IPS-15b (cell line): Measurements from ENCODE around the gene ADCY10.

Experiments
- H3K27me3 ChIP-seq: one replicate; pipeline ENCODE4 v1.6.1; 2013; ENCODE audit warnings: low read length; ENCODE audit not compliant: control insufficient read depth, insufficient read depth
- H3K36me3 ChIP-seq: one replicate; pipeline ENCODE4 v1.6.1; 2013; ENCODE audit warnings: low read length; ENCODE audit not compliant: control insufficient read depth, insufficient read depth
- H3K4me1 ChIP-seq: one replicate; pipeline ENCODE4 v1.6.1; 2013; ENCODE audit warnings: mild to moderate bottlenecking, low read length; ENCODE audit not compliant: control insufficient read depth, insufficient read depth
- H3K4me3 ChIP-seq: one replicate; pipeline ENCODE4 v1.5.1; 2013; ENCODE audit warnings: low read depth, low read length
- H3K9ac ChIP-seq: one replicate; pipeline ENCODE4 v1.6.1; 2013; ENCODE audit warnings: low read depth, mild to moderate bottlenecking, low read length
- H3K9me3 ChIP-seq: one replicate; pipeline ENCODE4 v1.6.1; 2013; ENCODE audit warnings: mild to moderate bottlenecking, low read length; ENCODE audit not compliant: control insufficient read depth, insufficient read depth

Gene ADCY10

GRCh38 chr1:167799747-167800146 lies 114.2 kb downstream of the ADCY10 start:
- no peak overlapping the region for H3K9ac ChIP-seq

GRCh38 chr1:167798952-167799351 lies 115.0 kb downstream of the ADCY10 start:
- Histone ChIP-seq H3K9me3 (no peaks in the 10 kb centered on the region), H3K27me3 (no peaks in the 10 kb centered on the region), H3K9ac (no peak overlapping the region), H3K4me3 (no peak overlapping the region), H3K4me1 (peaks cover 10% of the 10 kb centered on the region), H3K36me3 (no peaks in the 10 kb centered on the region)

More at GRCh38 chr1:167799747-167800146, 114.2 kb downstream of the ADCY10 start:
- Histone ChIP-seq H3K36me3 (no peaks in the 10 kb centered on the region), H3K27me3 (no peaks in the 10 kb centered on the region), H3K4me1 (peaks cover 12% of the 10 kb centered on the region), H3K9me3 (no peaks in the 10 kb centered on the region), H3K4me3 (no peak overlapping the region)

- Histone ChIP-seq H3K9ac (no peak overlapping the region), H3K9me3 (no peaks in the 10 kb centered on the region), H3K27me3 (no peaks in the 10 kb centered on the region), H3K4me1 (peaks cover 9% of the 10 kb centered on the region), H3K36me3 (no peaks in the 10 kb centered on the region), H3K4me3 (no peak overlapping the region)
Observed at GRCh38 chr1:167797015-167797414, 116.9 kb downstream of the ADCY10 start.

- Histone ChIP-seq H3K9me3 (no peaks in the 10 kb centered on the region), H3K36me3 (no peaks in the 10 kb centered on the region), H3K9ac (no peak overlapping the region), H3K4me1 (peaks cover 9% of the 10 kb centered on the region), H3K4me3 (no peak overlapping the region), H3K27me3 (no peaks in the 10 kb centered on the region)
Observed at GRCh38 chr1:167795810-167796740, 117.9 kb downstream of the ADCY10 start.

- Histone ChIP-seq H3K36me3 (no peaks in the 10 kb centered on the region), H3K27me3 (no peaks in the 10 kb centered on the region), H3K4me1 (peaks cover 9% of the 10 kb centered on the region), H3K9ac (no peak overlapping the region), H3K4me3 (no peak overlapping the region), H3K9me3 (no peaks in the 10 kb centered on the region)
Observed at GRCh38 chr1:167794043-167794442, 119.9 kb downstream of the ADCY10 start.

GRCh38 chr1:167792188-167792565 lies 121.8 kb downstream of the ADCY10 start:
- Histone ChIP-seq H3K36me3 (no peaks in the 10 kb centered on the region), H3K9me3 (no peaks in the 10 kb centered on the region), H3K9ac (no peak overlapping the region), H3K4me3 (no peak overlapping the region), H3K27me3 (no peaks in the 10 kb centered on the region), H3K4me1 (peaks cover 9% of the 10 kb centered on the region)

- H3K9ac ChIP-seq, result no peak overlapping the region
- no peaks in the 10 kb centered on the region for H3K9me3 ChIP-seq
- H3K4me3 ChIP-seq, result no peak overlapping the region
- no peaks in the 10 kb centered on the region for H3K27me3 ChIP-seq
- no peaks in the 10 kb centered on the region for H3K36me3 ChIP-seq
- H3K4me1 ChIP-seq, result peaks cover 9% of the 10 kb centered on the region
Observed at GRCh38 chr1:167791281-167792187, 122.4 kb downstream of the ADCY10 start.

- Histone ChIP-seq H3K27me3 (no peaks in the 10 kb centered on the region), H3K9me3 (no peaks in the 10 kb centered on the region), H3K36me3 (no peaks in the 10 kb centered on the region), H3K9ac (no peak overlapping the region), H3K4me1 (no peaks in the 10 kb centered on the region), H3K4me3 (no peak overlapping the region)
Observed at GRCh38 chr1:167790117-167790516, 123.8 kb downstream of the ADCY10 start.

- Histone ChIP-seq H3K27me3 (no peaks in the 10 kb centered on the region), H3K4me1 (no peaks in the 10 kb centered on the region), H3K9me3 (no peaks in the 10 kb centered on the region), H3K9ac (no peak overlapping the region), H3K36me3 (no peaks in the 10 kb centered on the region), H3K4me3 (no peak overlapping the region)
Observed at GRCh38 chr1:167789501-167789900, 124.4 kb downstream of the ADCY10 start.

- no peak overlapping the region for H3K9ac ChIP-seq
- H3K9me3 ChIP-seq, result no peaks in the 10 kb centered on the region
- H3K4me3 ChIP-seq, result no peak overlapping the region
- no peaks in the 10 kb centered on the region for H3K36me3 ChIP-seq
- H3K27me3 ChIP-seq, result no peaks in the 10 kb centered on the region
- H3K4me1 ChIP-seq, result no peaks in the 10 kb centered on the region
Observed at GRCh38 chr1:167786502-167786901, 127.4 kb downstream of the ADCY10 start.

GRCh38 chr1:167784876-167785550 lies 128.9 kb downstream of the ADCY10 start:
- Histone ChIP-seq H3K9ac (no peak overlapping the region), H3K27me3 (no peaks in the 10 kb centered on the region), H3K4me1 (no peaks in the 10 kb centered on the region), H3K36me3 (no peaks in the 10 kb centered on the region), H3K9me3 (no peaks in the 10 kb centered on the region), H3K4me3 (no peak overlapping the region)
